Measurements from ENCODE around the gene TOGARAM2.

Gene TOGARAM2

DNA sequence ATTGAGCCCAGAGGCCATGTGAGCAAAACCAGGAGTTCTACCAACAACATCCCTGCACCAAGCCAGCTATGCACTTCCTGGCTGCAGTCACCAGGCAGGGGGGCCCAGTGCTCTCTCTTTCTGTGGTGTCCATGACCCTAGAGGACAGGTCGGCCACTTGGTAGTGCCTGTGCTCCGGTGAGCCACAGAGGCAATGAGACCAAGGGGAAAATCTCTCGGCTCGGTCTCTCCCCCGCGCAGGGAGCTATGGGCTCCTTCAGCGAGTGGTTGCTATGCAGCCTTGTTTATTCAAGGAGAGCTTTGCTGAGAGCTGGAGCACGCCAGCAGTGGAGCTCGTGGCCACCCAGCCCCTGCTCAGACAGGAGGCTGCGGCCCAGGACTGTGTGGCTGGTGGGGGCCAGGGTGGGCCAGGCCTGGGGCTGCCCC, at the start of gene TOGARAM2:
TOGARAM2 (plus strand) TSS at position 283 of the 426 bp plus-strand sequence. CDS start 13,537 bp downstream, outside the sequence.
- DNase-seq (ENCODE audit: low read depth in 2 of 2): no peak

- no peak for DNase-seq (ENCODE audit: low read depth in 2 of 2)
These were observed 46.3 kb upstream of the TOGARAM2 start for GRCh38 chr2:28934769-28935168.

- DNase-seq (ENCODE audit: low read depth in 2 of 2): no peak
These were observed 40.1 kb upstream of the TOGARAM2 start for GRCh38 chr2:28941008-28941407.

GRCh38 chr2:28944535-28945248, 36.4 kb upstream of the TOGARAM2 start:
- no peak for DNase-seq (ENCODE audit: low read depth in 2 of 2)

GRCh38 chr2:28948160-28948559, 32.9 kb upstream of the TOGARAM2 start:
- no peak for DNase-seq (ENCODE audit: low read depth in 2 of 2)

- DNase-seq (ENCODE audit: low read depth in 2 of 2): no peak
These were observed 31.9 kb upstream of the TOGARAM2 start for GRCh38 chr2:28949190-28949589.

DNA sequence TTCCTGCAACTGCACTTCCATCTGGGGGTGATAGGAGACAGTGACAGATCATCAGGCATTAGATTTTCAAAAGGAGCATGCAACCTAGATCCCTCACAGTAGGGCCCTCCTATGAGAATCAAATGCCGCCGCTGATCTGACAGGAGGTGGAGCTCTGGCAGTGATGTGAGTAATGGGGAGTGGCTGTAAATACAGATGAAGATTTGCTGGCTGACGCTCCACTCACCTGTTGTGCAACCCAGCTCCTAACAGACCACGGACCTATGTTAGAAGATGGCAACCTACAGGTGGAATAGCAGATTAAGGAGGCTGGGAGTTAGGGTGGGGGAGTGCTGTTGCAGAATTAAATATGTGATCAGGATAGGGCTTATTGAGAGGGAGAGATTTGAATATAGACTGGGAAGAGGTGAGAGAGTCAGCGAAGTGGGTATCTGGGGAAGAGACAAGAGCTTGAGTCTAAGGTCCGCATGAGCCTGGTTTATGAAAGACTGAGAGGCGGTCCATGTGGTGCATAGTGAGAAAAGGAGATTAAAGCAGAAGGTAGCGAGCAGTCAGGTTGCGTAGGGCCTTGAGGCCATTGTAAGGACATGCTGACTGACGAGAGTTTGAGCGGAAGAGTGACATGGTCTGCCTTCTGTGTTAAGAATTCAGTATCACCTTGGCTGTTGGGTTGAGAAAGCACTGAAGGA, 31.3 kb upstream of the TOGARAM2 start:
- DNase-seq (ENCODE audit: low read depth in 2 of 2): no peak

- DNase-seq (ENCODE audit: low read depth in 2 of 2): no peak
These were observed 30.0 kb upstream of the TOGARAM2 start for GRCh38 chr2:28950941-28951630.

GRCh38 chr2:28951910-28952835, 28.9 kb upstream of the TOGARAM2 start:
- DNase-seq (ENCODE audit: low read depth in 2 of 2): no peak

DNA sequence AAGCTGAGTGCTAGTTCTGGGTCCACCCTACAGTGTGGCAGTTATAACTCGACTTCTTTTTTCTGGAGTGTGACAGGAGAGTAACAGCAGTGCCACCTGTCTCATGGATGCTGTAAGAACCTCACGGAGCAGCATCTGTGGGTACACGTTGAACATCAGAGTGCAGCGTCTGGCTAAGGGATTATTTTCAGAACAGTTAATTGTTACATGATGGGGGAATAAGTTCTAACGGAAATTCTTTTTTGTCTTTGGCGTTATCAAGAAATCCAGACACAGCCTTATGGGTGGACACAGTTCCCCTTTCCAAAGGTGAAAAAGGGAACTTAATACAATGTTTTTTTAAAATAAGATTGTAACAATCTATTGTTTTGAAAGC, 28.3 kb upstream of the TOGARAM2 start:
- DNase-seq (ENCODE audit: low read depth in 2 of 2): no peak

DNA sequence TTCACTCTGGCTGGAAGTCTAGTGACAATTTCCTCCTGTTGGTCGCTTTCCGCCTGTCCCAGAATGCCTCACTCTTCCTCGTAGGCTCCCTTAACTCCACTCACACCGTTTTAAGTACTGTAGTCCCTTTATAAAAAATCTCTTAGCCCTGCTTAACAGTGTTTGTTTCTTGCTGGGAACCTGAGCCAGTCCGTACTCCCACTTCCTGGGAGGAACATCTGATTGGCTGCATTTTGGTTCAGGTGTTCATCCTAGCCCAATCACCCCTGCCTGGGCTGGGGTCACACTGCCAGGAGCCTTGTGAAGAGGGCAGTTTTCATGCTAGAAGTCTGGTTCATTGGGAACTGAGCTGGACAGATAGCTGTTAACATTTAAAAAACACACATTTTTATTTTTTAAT, 25.6 kb upstream of the TOGARAM2 start:
- no peak for DNase-seq (ENCODE audit: low read depth in 2 of 2)

- DNase-seq (ENCODE audit: low read depth in 2 of 2): no peak
These were observed 24.7 kb upstream of the TOGARAM2 start for GRCh38 chr2:28956415-28956826.

GRCh38 chr2:28956890-28957289, 24.2 kb upstream of the TOGARAM2 start:
- DNase-seq (ENCODE audit: low read depth in 2 of 2): no peak

DNA sequence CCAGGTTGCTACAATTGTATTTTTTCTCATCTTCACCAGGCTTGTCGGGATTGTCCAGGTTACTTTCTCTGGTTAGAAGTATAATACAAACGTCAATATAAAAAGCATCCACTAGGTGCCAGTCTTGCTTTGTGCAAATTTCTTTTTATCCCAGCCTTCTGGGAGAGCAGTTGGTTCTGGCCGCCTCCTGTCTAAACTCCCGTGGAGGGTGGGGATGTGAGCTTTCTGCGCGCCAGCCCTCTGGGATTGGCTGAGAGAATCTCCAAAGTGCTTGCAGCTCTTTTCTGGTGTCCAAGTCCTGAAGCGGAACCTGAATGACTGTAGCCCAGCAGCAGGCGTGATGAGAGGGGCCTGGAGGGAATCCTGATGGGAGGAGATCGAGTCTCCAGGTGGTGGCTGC, 22.4 kb upstream of the TOGARAM2 start:
- no peak for DNase-seq (ENCODE audit: low read depth in 2 of 2)

DNA sequence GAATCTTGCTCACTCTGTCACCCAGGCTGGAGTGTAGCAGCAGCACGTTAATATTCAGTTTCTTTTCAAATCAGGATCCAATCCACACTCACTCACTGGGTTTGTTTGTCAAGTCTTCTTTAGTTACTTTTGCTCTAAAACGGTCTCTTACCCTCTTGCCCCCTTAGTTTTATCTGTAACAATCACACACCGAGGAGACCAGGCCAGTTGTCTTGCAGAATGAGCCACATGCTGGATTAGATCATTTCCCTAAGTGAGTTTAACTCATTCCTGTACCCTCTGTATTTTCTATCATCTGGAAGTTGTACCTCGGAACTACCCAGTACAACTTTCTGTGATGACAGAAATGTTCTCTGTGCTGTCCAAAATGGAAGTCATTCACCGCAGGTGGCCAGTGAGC, 20.7 kb upstream of the TOGARAM2 start:
- DNase-seq (ENCODE audit: low read depth in 2 of 2): no peak

- DNase-seq (ENCODE audit: low read depth in 2 of 2): no peak
These were observed 18.6 kb upstream of the TOGARAM2 start for GRCh38 chr2:28962505-28962904.

- DNase-seq (ENCODE audit: low read depth in 2 of 2): no peak
These were observed 10.5 kb upstream of the TOGARAM2 start for GRCh38 chr2:28970464-28971160.

GRCh38 chr2:28972778-28973335, 8.2 kb upstream of the TOGARAM2 start:
- DNase-seq (ENCODE audit: low read depth in 2 of 2): no peak

DNA sequence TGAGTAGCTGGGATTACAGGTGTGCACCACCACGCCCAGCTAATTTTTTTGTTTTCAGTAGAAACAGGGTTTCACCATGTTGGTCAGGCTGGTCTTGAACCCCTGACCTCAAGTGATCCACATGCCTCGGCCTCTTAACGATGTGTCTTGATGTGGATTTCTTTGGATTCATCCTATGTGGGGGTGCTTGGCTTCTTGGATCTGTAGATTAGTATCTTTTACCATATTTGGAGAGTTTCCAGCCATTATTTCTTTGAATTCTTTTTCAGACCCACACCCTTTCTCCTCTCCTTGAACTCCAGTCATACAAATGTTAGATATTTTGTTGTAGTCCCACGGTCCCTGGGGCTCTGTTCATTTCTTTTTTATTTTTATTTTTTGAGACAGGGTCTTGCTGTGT, 6.8 kb upstream of the TOGARAM2 start:
- DNase-seq (ENCODE audit: low read depth in 2 of 2): no peak

GRCh38 chr2:28975671-28976070, 5.4 kb upstream of the TOGARAM2 start:
- DNase-seq (ENCODE audit: low read depth in 2 of 2): no peak

DNA sequence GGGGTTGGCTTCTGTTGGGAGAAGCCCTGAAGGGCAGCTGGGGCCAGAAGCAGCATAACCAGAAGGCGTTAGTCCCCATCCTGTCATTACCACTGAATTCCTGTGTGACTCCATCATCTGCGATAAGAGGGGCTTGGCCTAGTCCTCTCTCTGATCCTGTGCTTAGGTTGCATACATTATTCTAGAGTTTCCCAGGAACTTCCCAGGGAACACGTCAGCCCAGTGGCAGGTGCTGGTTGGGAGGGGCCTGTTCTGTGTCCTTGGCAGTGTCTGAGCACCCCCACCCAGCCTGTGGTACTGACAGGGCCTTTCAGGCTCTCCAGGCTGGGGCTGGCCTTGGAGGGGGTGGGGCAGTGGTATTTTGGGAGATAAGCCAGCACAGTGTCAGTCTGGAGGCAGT, 4.5 kb upstream of the TOGARAM2 start:
- DNase-seq (ENCODE audit: low read depth in 2 of 2): no peak

Data from stimulated activated CD8-positive, alpha-beta memory T cell treated with anti-CD3 and anti-CD28 coated beads, Interleukin-2, amount 100 ng/mL, for 1 hour (primary cell).